ENCODE data around the gene ATOH8.

Gene ATOH8

DNA sequence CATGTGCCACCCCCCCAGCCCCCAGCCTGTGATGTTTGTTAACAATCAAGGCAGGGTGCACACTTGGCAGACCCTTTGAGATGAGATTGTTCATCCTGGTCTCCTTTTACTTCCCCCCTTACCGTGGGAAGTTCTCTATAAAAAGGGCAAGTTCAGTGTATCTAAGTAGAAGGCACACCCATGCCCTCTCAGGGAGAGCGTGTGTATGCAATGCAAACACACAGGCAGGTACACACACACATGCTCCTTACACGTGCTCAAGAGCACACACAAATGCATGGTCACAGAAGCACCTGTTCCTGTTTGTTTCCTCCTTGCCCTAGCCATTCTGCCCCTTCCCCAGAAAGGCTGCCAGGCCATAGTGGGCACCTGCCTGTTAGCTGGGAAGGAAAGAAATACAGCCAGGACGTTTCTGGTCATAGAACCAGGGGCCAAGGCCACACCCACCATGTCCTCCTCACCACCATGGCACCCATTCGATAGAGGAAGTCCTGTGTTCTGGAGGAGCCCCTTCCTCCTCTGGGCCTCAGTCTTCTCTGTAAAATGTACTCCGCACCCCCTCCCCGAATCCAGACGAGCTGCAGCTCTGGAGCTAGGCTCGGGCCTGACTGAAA lies 3.1 kb downstream of the ATOH8 start:
- no peak for DNase-seq

DNA sequence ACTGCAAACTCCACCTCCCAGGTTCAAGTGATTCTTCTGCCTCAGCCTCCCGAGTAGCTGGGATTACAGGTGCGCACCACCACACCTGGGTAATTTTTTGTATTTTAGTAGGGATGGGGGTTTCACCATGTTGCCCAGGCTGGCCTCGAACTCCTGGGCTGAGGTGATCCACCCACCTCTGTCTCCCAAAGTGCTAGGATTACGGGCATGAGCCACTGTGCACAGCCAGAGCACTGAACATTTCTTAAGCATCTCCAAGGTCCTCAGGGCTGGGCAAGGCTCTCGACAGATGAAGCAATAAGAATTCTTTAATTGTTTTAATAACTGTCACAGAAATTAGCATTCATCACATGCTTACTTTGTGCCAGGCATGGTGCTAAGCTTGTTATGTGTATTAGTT lies 4.1 kb downstream of the ATOH8 start:
- DNase-seq: no peak

DNA sequence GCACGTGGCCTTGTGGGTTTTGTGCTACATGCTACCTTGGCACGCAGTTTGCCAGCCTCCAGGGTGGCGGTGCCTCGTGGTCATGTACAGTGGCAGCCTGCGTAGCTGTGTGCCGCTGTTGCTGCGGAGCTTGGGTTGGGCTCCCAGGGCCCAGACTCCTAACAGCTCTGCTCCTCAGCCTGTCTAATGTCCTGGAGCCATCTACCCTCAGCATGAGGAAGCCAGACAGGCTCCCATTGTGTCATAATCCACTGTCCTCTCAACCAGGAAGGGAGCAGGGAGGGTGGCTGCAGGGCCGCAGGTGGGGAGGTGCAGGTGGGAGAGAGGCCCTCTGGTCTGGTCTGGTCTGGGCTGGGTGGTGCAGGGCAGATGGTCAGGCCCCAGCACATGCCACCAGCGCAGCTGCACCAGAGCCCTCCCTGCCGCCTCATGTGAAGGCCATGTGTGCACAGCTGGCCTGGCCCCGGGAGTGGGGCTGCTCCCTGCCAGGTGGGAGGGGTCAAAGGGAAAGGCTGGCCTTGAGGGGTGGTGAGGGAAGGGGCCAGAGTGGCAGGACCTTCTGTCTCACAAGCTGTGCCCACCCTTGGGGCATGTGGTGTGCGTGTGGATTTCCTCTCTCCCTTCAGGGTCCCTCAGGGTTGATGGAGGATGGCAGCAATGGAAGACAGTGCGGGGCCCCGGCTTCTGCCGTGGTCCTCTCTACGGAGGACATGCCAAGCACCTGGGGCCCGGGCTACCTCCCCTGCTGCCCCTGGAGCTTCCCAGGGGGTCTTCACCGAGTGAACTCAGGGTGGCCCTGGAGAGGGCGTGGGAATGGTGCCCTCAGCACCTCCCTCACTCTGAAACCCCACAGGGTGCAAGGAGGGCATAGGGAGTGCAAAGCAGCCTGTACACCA lies 4.8 kb downstream of the ATOH8 start:
- peak in 1 of 2 experiments; percentile 47 for DNase-seq

DNA sequence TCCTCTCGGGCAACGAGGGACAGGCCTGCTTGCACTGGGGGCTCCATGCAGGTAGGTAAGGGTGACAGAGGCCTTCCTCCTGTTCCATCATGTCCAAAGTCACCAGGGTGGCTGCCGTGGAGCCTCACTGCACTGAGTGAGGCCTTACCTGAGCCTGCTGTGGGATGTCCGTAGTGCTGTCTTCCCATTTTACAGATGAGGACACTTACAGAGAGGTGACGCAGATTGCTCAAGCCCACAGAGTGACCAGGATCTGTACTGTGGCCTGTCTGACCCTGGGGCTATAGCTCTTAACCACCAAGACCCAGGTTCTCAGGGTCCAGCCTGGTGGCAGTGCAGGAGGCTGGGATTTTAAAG lies 5.4 kb downstream of the ATOH8 start:
- no peak for DNase-seq

DNA sequence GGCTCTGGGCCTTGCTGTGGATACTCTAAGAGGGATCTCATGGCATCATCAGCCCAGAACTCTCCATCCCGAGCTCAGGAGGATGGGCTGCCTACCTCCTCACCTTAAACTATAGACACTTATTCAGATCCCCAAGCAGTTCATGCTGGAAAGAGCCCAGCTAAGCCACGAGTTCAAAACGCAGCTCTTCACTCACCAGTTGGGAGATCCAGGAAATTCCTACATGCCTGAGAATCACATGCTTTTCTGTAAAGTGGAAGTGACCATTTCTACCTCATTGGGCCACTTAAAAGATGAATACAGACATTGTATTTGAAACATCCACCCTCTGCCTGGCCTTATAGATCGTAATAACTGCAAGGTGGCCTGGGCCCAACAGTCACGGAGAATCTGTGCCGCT lies 6.6 kb downstream of the ATOH8 start:
- DNase-seq: no peak

DNA sequence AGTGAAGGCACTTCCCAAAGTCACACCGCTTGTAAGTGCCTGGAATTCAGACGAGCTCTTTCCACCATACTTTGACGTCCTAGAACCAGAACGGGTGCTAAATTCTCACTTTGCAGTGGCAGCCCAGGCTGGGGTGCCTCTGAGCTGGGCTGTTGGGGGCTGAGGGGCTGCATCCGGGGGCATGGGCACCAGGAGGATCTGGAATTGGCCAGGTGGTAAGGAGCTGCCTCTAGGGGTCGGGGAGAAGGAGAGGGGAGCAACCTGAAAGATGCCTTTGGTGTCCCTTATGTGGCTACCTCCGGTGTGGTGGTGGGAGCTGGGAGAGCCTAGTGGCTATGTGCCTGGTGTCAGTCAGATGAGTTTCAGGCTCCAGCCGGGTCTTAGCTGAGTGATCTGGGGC lies 7.1 kb downstream of the ATOH8 start:
- no peak for DNase-seq

DNA sequence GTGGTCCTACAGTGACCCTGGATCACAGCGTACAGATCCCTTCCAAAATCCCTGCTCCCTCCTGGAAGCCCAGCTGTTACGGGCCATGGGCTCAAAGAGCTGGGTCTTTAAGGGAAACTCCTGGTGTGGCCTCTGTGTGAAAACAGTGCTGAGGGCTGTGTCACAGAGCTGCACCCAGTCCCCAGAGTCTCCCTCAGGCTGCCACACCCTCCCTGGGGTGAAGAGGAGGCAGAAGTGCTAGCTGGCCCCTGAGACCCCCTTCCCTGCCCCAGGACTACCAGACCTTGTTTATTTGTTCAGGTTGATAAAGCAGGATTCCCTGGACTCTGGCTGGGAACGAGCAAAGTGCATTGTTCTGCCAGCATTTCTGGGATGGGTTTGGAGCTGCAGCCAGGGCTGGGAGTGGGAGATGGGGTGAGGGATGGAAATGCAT lies 7.7 kb downstream of the ATOH8 start:
- no peak for DNase-seq

DNA sequence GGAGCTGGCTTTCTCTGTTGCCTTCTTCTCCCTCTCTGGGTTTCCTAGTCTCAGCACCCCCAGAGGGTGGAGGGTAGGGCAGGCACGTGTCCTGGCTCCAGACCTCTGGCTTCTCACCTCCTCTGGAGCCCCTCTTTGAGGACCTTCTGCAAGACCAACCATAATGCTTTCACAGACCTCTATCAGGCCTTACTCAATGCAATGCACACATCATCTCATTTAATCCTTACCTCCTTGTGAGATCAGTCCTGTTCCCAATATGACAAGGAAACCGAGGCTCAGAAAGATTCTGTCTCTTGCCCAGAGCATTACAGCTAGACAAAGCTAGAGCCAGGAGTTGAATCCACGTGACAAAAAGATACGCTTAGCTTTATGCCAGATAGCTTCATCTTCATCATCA lies 8.2 kb downstream of the ATOH8 start:
- no peak for DNase-seq

DNA sequence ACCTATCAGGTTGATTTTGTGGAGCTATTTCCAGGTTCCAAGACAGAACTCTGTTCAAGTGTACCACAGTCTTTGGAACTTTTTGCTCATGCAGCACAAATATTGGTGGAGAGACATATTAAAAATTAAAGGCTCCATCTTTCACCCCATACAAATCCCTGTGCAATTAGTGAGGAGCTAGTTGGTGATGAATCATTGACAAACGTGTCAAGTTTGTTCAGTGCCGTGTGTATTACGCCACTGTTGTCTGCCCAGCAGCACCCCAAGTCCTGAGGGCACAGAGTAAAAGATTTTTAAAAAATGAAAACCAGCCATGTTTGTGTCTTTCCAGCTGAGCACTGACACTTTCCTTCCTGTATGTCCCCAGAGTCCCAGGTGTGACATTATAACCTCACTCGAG lies 9.3 kb downstream of the ATOH8 start:
- no peak for DNase-seq

DNA sequence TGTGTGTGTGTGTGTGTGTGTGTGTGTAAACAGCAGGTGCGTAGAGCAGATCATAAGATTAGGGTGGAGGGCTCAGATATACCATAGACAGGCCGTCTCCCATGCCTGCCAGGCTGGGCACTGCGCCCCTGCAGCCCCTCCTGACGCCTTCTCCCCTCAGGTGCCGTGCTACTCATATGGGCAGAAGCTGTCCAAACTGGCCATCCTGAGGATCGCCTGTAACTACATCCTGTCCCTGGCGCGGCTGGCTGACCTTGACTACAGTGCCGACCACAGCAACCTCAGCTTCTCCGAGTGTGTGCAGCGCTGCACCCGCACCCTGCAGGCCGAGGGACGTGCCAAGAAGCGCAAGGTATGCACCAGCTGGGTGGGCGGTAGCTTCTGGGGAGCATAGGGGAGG lies 10.0 kb downstream of the ATOH8 start:
- peak in 1 of 2 experiments; percentile 8 for DNase-seq

DNA sequence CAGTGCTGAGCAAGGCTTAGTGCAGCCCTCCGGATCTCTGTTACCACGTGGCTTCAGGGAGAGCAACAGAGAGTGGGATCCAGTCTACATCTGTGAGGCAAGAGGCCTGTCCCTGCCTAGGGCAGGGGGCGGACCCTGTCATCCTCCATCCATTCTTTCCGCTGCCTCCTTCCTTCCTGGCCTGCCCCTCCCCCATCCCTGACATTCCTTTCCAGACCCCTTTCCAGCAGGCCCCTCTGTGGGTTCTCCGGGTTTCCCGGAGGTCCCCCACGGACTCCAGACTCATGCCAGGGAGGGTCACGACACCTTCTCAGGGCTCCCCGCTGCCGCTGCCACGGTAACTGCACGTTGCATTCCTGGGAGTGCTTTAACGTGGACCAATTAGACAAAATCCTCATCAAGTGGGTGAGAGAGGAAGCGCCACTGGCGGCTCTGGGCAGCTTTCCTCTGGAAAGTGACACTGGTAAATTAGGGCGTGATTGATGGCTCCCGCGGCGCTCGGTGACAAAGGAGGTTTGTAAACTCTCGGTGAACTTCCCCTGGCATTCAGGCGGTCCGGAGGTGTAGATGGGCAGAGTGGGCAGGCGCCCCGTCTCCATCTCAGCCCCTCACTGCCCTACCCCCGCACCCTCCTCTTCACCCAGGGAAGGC lies 11.4 kb downstream of the ATOH8 start:
- DNase-seq: peak; percentile 50 to 70

DNA sequence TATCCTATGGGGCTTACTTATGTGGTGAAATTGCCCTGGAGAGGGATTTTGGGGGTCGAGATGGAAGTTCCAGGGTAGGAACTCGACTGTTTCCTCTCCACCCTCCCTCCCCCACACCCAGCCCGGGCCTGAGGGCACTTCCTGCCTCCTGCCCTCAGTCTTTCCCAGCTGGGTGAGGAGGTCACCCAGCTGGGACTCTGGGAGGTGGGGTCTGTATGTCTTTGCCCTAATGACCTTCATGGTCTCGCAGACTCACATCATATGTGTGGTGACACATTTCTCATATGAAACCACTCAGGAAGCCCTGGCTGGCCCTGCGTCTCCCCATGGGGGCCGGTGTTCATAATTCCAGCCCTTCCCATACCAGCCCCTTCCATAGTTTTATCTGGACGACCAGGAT lies 12.4 kb downstream of the ATOH8 start:
- DNase-seq: no peak

DNA sequence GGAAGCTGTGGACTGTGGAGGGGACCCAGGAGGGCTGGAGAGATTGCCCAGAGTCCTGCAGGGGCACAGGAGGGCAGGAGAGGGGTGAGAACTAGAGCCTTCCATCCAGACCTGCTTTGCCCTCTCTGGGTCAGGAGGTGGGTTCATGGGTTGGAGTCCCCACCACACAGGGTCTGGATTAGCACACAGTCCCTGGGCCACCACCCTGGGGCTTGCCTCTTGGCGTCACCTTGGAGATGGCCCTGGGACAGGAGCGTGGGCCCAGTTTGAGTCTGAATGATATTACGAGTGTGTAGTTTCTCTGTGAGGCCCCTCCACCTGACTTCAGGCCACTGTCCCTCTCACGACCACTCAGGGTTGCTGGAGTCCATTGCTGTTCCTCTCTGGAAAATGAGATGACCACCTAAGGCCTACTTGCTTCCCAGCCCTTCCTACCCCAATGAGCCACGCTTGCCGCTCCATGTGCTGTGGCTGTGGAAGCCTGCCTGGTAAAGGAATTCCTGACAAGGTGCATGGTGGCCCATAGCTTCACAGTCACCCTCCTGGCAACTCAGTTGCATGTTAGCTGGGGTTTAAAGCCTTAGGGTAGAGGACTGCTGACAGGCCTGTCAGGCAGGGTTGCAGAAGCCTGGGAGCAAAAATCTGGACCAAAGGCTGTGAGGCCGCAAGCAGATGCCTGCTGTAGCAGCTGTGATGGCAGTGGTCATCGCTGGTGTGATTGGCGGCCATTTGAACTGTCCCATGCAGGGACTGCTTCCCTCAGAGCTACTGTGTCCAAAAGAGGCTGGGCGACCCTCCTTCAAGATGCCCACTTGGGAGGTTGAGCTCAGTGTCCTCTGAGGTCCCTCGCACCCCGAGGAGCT lies 14.2 kb downstream of the ATOH8 start:
- no peak for DNase-seq

DNA sequence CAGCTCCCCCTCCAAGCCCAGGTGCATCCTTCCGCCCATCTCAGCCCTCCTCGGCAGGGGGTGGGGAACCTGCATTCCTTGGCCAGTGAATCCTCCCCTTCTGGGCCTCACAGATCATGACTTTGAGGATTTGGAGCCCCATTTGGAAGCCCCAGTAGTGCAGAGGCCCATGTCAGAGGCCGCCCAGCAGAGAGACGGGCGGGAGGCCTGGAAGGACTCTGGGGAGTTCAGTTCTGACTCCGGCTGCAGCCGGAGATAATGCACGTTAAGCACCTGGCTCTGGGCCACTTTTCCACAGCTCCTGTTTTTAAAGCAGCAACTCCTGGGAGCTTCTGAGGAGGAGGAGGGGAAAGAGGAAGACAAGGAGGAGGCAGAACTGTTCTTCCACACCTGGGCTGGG lies 14.9 kb downstream of the ATOH8 start:
- DNase-seq: peak; percentile 26 to 67

DNA sequence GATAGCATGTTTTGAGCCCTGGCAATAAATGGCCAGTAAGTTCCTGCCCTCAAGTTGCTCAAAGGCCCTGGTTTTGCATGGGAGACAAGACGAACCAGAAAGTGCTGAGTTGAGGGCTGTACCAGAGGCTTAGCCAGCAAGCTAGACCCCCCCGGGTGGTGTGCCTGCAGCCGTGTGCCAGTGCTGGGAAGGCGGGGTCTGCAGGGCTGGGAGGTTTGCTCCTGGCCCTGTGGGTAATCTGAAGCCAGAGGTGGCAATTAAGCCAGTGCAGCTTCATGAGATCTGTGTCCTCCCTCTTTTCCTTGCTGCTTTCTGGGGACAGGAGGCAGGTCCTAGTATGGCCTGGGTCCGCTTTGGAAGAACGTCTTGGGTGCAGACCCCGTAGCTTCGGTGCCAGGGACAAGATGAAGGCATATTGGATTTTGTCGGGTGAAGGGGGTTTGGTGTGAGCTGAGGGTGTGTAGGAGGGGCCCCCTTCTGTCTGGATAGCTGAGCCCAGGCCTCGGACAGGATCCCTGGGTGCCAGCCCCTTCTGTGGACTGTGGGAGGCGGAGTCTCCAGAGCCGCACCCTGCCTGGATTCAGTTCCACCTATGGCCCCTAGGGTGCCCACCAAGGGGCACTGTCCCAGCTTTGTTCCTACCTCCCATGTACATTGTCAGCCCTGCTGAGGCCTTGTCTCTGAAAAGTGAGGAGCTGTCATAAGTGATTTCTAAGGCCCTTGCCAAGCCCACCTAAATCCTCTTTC lies 15.6 kb downstream of the ATOH8 start:
- peak; percentile 66 to 79 for DNase-seq

DNA sequence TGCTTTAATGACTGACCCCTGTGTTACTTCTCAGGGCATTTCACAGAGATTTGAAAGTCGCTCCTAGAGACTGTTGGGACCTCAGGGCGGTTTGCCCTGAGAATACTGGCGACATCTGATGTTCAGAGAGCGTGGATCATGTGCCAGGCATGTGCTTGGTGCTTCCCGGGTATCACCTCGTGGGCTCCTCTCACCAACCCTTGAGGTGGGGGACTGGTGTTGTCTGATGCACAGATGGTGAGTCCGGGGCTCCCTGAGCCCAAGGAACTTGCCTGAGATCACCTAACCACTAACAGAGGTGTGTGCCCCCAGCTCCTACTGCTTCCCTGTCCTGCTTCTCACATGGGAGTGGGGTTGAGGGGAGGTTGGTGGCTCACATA lies 16.2 kb downstream of the ATOH8 start:
- DNase-seq: no peak

DNA sequence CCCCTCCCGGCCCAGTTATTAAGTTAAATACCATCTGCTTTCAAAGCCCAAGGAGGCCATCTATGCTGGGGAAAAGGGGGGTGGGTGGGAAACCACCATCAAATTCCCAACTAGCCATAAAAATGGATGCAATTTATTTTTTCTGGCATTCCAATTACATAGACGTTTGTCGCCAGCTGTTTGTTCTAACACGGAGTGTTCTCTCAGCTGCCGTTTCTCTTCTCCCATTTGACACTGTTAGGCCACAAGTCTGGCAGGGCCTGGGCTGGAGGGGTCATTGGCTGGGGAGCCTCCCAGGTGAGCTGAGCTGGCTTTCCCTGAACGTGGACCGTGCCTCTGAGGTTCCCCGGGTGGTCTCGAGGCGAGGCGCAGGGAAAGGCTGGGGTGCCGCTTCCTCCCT lies 16.6 kb downstream of the ATOH8 start:
- DNase-seq: no peak

DNA sequence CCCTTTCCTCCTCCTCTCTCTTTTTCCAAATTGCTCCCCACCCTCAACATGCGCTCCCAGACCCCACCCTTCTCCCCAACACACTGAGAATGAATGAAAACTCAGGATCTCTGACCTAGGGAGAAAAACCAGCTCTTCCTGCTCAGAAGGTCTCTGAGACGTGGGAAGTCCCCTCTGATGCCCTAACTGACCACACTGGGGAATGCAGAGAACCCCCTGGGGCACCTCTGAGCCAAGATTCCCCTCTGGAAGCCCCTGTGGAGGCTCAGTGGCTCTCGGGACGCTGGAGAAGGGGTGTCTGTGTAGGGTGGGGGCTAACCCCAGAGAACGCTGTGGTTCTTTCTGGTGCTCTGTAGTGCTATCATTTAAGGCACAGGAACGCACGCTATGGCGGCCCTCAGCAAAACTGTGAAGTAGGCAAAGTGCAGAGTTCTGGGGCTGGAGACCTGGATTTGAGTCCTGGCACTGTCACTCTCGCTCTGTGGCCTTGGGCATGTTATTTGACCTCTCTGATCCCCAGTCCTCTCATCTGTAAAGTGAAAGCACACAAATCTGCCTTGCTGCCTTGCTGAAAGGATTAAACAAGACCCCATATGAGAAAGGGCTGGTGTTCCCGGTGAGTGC lies 17.1 kb downstream of the ATOH8 start:
- no peak for DNase-seq

DNA sequence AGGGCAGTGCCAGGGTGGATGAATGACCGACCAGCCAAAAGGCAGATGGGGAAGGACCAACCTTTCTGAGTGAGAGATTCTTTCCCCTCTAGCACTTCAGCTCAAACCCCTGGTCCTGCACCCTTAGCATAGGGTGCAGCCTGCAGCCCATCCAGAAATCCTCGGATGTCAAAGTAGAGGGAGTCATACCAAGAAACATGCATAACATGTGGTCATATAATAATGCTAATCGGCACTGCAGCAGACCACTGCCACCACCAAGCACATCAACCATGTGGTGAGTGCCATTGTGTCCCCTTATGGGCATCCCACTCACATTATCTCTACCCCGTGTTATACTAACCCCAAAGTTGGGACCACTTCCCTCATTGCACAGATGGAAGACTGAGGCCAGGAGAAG lies 17.7 kb downstream of the ATOH8 start:
- DNase-seq: no peak

DNA sequence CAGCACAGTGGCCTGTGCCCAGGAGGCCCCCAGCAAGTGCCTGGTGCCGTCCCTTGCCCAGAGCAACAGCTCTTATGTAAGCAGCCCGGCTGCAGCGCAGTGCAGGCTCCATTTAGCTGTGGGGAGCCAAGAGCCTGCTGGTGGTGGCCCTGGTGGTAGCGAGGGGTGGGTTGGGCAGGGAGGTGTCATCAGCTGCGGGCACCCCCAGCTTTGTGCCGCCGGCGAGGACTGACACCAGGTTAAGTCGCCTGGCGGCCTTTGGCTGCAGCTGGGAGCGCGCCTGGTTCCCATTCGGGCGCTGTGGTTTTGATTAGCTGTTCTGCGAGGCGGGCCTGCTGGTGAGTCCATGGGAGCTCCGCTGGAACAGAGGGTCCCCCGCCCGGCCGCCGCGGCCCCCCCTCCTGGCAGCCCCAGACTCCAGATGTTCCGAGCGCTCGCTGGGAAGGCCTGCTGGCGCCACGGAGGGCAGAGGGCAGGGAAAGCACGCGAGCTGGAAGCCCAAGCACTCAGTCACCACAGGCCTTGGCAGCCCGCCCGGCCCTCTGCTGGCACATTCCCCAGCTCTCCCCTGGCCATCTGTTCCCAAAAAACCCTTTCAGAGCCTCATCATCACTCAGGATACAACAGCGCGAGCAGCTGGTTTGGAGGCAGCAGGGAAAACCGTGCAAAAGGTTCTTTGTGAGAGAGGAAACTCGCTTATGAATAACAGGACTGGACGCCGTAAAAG lies 18.4 kb downstream of the ATOH8 start:
- peak; percentile 96 to 99 for DNase-seq

DNA sequence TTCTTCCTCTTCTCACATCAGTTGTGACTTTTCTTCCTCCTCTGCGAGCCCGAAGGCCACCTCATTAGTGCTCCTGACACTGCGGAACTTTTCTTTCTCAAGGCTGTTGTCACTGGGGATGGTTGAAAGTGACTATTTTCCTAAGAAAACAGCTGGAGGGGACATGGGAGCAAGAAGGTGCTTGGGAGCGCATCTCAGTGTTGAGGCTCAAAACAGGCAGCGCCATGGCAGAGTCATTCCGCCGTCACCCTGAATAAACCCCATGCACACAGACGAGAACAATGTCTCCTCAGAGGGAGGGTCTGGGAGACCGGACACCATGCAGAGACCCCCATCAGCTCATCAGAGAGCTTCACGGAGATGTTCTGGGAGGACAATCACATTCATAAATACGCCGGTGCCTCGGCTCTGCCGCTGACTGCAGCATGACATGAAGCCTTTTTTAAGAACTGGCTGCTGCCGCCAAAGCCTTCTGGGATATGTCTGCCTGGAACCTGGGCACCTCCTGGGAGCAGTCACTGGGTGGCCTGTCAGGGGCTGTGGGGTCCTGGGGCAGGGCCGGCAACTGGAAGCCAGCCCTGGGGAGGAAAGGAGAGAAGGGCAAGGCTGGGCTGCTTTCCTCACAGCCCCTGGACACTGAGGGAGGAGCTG lies 19.2 kb downstream of the ATOH8 start:
- DNase-seq: no peak
